Measurements from ENCODE around the gene POLG.

POLG gene

DNA sequence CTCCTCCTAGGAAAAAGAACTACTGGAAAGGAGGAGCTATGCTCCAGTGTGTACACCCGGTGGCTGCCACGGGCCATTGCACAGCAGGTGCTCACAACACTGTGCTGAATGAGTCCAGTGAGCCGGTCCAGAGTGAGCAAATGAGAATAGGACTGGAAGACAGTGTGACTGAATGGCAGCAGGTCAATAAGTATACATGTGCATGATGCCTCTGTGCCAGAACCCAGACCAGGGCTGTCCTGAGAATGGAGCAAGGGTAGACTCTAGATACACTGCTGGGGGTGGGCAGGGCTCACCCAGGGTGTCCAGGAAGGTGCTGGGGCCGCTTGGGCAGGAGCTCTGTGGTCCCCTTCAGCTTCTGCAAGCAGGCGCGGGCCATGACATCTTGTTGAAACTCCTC, 8.3 kb downstream of the POLG start:
- no peak for DNase-seq (ENCODE audit: low read depth)

DNA sequence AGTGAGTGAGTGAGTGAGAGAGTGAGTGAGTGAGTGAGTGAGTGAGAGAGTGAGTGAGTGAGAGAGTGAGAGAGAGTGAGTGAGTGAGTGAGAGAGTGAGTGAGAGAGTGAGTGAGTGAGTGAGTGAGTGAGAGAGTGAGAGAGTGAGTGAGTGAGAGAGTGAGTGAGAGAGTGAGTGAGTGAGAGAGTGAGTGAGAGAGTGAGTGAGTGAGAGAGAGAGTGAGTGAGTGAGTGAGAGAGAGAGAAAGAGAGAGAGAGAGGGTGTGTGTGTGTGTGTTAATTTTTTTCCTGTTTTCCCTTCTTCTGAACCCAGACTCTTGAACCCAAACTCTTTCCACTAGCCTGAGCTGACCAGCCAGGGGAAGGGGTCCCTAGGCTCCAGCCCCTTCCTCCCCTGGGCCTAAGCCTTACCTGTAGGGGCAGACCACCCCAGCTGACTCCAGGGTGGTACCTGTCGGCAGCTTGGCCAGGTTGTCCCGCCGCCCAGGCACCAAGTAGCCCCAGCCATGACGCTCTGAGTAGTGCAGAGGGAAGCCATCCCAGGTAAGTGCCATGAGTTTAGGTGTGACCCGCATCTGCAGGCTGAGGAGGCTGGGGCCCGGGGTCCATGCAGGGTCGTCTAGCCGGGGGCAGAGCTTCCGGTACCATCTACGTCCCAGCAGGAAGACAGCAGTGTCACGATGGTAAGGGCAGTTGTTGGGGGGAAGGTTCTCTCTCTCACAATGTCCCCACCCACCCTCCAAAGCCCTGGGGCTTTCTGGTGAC, 9.4 kb downstream of the POLG start:
- DNase-seq (ENCODE audit: low read depth), result no peak

DNA sequence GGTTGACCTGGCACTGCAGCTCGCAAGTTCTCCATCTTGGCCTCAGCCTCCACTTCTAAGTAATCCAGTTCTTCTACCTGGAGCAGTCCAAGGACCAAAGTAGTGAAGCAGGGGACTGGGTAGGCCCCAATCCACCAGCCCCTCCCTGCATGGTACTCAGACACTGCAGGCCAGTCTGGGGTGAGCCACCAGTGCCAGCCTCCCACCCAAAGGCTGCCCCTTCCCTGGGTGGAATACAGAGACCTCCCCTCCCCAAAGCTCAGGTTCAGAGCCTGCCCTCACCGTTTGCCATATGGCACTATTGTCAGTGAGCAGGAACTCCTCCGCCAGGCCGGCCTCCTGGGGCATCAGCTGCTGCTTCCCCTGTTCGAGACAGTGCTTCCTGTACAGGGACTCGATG, 10.8 kb downstream of the POLG start:
- no peak for DNase-seq (ENCODE audit: low read depth)

DNA sequence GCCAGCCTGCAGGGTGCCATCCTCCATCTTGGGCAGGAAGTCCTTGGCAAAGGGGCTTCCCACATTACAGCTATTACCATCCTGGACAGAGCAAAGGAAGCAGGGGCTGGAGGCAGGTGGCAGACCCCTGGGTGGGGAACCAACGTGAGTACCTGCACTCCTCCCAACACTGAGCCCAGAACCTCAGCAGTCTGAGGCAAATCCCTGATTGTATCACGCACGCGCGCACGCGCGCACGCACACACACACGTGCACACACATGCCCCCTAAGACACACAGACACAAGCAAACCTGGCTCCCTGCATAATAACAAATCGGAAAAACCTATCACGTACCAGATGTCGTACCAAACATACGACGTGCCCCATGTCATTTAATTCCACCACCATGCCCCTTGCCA, 11.8 kb downstream of the POLG start:
- DNase-seq (ENCODE audit: low read depth), result no peak

DNA sequence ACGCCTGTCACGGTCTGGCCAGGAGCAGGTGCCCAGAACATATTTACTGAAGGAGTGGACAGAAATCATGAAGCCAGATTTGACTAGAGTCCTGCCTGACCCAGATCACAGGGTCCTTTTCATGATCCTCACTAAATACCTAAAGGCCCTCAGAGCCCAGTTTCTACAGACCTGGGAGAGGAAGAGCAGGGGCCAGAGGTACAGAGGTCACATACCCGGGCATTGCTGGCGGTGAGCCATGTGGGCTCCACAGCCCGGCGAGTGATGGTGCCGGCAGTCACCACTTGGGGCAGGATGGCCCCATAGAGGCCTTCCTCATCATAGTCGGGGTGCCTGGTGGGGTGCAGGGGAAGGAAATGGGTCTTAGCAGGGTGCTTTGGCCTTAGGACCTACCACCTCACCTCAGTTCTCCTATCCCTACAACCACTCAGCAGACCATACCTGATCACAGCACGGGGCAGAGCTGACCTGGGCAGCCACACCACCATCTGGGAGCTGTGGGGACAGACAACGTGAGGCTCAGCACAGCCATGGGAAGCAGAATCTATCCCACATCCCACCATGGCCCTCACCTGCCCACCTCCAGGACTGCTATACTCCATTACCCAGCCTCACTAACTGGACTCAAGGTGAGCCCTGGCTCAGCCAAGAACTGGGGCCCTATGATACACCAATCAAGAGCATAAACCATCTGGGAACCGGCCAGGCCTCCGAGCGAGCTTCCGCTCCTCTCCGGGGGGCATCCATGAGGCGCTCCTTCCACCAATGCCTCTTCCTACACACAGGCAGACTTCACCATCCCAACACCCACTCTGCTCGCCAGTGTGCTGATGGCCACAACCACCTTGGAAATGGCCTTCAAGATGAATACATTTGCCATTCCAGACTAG, 12.9 kb downstream of the POLG start:
- DNase-seq (ENCODE audit: low read depth), result no peak

DNA sequence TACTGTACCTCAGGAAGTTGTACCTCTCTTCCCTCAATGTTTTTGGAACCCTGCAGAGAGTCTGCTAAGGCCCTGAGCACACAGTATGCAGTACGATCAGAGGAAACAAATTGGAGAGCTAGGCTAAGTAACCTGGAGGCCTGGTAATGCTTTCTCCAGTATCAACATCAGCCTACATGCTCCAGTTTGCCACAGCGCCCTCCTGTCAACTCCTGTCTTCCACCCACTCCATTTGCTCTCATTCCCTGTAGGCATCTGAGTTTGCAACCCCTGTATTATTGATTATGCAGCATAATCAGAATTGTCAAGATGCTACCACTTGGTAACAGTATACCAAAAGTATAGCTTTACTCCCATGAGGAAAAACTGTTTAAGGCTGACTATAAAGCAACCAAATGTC, 14.4 kb downstream of the POLG start:
- no peak for DNase-seq (ENCODE audit: low read depth)

DNA sequence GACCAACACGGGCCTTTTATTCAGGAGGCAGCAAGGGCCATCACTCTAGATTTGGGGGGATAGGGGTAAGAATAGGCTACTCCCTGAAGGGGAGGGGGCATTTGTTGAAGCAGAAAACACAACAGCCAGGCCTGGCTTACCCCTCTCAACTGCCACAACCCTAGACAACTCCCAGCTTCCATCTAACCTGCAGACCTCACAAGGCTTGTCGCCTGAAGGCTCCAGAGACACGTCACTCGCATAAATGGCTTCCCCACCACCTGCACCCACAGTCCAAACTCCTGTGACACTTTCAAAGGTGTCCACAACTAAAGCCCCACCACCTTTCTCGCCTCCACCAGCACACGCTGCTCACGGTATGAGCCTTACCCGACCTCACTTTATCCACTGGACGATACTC, 14.9 kb downstream of the POLG start:
- no peak for DNase-seq (ENCODE audit: low read depth)

DNA sequence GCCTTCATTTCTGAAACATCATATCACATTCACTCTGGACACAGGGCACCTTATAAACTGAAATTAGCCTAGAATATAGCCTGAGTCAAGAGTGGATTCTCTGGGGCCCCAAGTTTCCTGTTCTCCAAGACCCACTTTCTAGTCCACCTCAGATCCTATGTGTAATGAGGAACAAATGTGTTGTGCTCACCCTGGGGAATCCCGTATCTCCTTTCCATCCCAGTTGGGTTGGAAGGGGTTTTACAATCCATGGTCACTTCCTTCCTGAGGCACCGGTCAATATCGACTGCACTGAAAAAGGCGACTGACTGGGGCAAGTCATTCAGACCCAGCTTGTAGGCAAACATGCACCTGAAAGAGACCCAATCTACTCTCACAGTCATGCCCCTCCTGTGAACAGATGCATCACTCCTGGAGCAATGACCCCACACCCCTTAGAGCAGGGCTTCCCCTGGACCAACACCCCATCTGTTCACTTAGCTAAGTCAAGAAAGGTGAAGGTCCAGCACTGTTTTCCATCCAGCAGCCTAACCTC, 17.4 kb downstream of the POLG start:
- DNase-seq (ENCODE audit: low read depth), result no peak

DNA sequence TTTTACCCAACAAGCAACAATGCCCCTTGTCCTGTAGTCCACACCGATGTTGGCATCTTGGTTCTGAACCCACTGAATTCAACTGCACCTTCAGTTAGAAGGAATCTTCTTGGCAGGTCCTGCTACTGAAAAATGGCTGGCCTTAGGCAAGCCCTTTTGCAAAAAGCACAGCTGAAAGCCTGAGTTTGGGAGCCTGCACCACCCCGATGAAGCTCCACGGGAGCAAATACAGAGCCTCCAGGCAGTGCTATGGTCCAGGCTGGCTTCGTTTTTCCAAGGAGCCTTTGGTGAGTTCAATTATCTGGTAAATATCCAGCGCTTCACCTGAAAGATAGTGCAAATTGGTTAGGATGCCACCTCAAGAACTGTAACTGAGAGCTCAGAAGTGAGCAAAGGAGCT, 18.1 kb downstream of the POLG start:
- DNase-seq (ENCODE audit: low read depth), result no peak

DNA sequence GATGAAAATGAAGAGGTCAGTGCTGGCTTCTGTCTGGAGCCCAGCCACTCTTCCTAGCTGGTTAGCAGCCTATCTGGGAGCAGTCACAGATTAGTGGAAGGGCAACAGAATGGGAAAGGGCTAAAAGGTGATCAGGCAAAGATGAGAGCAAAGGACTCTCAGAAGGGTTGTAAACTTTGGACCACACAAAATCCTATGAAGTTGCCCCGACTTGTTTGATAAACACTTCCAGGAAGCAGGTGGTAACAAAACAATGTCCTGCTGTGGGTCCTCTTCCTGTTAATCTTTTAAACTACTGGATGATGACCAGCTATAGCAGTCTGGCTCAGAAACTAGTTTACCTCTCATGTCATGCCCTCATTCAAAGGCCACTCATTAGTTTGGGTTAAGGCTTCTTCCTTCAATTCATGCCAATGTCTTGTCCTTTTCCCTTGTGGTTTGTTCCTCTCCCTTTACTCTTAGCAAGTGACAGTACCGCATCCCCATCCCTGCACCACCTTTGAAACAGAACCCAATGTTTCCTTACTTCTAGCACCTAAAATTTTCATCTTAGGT, 19.2 kb downstream of the POLG start:
- DNase-seq (ENCODE audit: low read depth), result no peak

DNA sequence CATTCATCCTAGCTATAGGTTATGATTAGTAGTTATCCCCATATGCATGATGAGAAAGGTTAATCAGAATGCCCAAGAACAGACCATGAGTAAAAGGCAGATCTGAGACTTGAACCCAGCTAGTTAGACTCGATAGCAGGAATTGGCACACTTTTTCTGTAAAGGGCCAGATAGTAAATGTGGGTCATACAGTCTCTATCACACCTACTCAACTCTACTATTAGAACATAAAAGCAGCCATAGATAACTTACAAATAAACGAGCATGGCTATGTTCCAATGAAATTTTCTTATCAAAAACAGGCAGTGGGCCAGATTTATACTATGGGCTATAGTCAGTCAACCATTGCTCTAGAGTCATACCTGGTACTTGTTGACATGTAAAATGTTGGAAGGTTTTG, 24.6 kb downstream of the POLG start:
- DNase-seq (ENCODE audit: low read depth), result no peak

DNA sequence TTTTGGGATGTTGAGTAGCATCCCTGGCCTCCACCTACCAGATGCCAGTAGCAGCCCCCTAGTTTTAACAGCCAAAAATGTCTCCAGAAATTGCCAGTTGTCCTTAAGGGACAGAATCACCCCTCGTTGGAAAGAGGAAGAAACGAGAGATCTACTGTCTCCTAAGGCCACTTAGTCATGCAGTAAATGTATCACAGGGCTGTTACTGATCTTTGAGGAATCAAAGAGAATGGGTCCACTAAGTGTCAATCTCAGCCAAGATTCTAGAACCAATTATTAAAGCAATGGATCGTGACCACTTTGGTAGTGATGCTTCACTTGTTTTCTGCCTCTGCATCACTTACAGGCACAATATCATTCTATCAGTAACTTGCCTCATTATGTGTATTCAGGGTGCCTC, 26.4 kb downstream of the POLG start:
- DNase-seq (ENCODE audit: low read depth), result no peak

DNA sequence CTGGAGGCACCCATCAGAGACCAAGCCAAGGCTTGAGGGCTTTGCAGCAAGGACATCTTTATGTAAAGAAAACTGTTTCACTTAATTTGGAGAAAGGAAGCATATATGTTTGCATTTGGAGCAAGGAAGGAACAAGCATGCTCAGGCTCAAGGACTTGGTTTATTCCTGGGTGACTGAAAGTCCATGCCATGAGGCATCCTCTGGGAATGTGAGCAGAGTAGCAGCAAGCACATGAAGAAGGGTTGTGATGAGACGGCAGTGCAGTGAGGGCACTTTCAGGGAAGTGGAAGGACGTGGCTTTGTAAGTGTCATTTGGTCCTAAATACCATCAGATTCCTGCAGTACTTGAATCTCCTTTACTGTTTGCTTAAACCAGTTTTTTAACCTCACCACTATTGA, 26.8 kb downstream of the POLG start:
- DNase-seq (ENCODE audit: low read depth), result no peak

DNA sequence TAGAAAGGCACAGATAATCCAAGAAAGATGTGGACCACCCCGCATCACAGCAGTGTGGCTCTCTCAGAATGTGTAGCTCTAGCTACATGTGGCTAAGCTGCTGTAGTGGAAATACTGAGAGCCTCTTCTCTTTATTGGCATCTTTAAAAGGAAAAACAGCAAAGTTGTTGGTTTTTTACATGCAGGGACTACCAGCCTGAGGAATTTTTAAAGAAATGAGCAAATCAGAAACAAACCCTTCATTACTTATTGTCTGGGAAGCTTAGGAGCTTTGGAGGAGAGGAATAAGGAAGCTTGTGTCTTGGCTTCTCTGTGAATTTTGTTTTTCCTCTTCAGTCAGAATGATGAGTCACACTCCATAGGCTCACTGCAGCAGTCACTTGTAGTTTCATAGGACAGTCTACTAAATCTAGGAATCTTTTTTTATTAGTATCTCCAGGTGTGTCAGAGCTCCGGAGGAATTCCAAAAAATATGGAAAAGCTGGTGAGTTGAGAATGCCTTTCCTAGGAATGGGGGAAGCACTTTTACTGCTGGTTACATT, 27.5 kb downstream of the POLG start:
- no peak for DNase-seq (ENCODE audit: low read depth)

DNA sequence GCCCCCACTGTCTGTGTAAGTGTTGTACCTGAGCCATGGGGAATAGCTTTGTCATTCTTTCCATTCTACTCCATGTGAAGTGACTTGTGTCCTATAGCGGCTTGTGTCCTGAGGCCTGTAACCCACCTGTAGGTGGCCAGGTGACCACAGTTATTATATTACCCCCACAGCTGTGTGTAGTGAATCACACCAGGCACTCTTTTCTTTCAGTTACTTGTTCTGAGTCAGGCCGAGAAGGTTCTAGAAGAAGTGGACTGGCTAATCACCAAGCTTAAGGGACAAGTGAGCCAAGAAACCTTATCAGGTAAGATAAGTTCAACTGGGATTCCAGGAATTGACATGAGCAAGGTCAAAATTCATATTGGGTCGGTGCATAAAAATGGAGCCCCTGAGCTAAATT, 29.2 kb downstream of the POLG start:
- DNase-seq (ENCODE audit: low read depth), result no peak

DNA sequence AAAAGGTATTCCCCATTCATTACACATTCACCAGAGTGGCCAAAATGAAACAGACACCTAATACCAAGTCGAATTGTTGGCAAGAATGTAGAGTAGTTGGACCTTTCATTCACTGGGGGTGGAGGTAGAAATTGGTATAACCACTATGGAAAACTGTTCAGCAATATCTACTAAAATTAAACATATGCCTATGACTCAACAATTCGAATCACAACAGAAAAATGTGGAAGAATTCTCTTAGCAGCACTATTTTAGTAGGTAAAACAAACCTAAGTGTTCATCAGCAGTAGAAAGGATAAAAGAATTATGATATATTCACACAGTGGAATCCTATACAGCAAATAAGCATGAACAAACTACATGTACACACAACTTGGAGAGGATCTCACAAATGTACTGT, 30.6 kb downstream of the POLG start:
- no peak for DNase-seq (ENCODE audit: low read depth)

DNA sequence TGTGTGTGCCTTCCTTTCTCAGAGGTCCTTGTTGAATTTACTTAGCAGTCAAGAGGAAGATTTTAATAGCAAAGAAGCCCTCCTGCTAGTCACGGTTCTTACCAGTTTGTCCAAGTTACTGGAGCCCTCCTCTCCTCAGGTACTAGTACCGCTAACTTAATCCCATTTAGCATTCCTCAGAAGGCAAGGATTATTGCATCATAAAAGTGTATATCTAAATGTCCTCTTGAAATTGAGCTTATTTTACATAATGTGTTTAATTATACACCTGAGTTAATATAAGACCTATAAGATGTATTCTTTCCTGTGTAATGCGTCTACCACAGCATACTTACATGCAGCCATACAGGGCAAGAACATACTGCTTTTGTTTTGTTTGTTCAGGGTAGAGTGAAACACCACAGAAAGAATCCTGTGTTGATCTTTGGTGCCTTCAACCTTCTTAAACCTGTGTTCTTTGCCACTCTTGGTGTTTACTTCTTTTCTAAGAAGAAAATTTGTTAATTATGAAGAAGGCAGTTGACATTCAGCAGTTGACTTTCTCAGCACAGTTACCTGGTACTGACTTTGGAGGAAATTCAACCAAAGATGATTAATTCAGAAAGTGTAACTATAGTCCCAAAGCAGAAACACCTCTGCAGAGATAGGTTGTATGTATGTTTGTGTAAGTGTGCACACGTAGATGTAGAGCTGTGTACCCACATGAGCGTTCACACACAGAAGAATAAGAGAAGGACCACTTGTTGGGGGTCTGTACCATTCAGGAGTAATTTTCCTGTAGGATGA, 33.1 kb downstream of the POLG start:
- DNase-seq (ENCODE audit: low read depth), result no peak

DNA sequence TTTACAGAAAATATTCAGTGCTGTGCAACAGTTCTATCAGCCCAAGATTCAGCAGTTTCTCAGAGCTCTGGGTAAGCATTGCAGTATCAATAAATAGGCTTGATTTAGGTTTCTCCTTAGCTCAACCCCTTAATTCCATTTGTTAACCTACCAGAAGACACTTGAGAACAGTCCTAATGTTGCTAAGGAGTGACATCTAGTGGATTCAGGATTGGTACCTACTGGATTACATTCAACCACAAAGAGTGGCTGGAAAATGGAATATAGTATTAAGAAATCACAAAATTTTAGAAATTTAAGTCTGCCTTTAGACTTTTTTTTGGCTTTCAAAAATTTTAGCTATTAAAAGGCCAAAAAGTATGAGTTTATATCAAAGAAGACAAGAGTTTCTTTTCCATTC, 34.7 kb downstream of the POLG start:
- no peak for DNase-seq (ENCODE audit: low read depth)

DNA sequence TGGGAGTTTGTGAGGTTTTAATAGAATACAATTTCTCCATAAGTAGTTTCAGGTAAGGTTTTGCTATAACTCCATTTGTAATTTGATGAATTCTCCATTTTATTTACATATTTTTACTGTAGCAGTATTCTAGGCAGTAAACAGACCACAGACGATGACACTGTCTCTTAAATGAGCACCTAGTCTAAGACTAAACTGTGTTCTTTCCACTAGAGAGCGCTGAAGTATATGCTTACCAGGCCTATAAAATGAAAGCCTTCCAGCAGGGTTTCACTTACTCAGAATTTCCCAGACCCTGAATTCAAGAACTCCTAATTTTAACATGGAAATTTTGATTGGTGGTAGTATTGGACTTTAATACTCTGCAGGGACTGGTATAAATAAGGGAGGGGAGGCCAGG, 41.6 kb downstream of the POLG start:
- no peak for DNase-seq (ENCODE audit: low read depth)

DNA sequence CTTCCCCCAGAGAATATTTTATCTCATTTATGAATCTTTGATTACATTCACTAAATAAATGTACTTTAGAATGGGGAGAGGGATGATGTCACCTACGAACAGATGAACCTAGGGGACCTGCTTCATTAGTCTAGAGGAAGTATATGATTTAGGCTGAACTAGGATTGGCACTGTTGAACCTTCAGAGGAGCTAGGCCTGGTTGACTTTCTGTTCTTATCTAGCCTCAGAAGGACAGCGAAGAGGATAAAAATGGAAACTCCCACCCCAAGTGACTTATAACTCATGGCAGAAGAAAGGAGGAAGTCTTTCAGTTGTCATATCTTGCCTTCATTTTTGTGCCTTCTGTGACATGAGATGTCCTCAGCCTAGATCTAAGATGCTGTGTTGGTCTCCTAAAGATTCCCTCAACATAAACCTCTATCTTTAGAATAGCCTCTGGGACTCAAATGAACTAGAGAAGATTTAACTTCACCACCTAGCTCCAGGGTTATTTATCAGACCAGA, 42.6 kb downstream of the POLG start:
- DNase-seq (ENCODE audit: low read depth), result no peak

DNA sequence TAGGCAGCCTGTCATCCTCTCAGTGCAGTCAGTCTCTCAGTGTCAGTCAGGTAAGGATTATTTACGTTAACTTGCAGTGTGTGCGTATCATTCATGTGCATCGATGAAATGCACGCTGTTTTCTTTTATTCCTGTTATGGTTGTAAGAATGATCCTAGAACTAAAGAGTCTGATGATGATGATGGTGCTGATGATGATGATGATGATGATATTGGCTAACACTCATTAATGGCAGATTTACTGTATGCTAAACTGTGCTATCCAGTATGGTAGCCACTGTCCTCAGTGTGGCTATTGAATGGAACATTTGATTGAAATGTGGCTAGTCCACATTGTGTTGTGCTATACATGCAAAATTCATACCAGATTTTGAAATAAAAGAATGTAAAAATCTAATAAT, 51.4 kb downstream of the POLG start:
- DNase-seq (ENCODE audit: low read depth), result no peak

DNA sequence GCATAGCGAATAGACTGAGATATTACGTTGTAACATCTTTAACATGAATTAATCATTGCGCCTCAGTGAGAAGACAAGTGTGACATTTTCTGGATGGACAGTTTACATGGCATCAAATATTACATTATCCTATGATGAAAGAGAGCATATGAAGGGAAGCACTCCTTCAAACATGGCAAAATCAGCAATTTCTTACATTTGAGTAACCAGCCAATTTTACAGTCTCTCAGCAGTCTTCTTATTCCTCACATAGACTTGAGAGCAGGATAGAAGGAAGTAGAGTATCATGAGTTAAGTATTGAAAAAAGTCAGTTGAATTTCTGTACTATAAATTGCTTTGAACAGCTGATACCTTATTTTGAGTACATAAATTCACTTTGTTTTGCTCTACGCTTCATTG, 52.0 kb downstream of the POLG start:
- DNase-seq (ENCODE audit: low read depth), result no peak

Data from stimulated activated CD8-positive, alpha-beta memory T cell treated with anti-CD3 and anti-CD28 coated beads, Interleukin-4, amount 100 ng/mL, for 24 hours (primary cell).